Endothelial cell (in vitro differentiated cells): Measurements from ENCODE around the gene CELA3B. TPM values are rescaled to one million over a fixed set of nuclear protein-coding genes. Genes with fewer than 3 reads are reported as not detected.
"Not testable (repeated sequence)": the region's sequence is repeated elsewhere in the genome, so short reads cannot be mapped to it uniquely, and the experiment has no call there.

Experiments used
- DNase-seq: peaks from one replicate; pipeline ENCODE4 v3.0.0; 2021; ENCODE audit warnings: low spot score
- H3K27ac Mint-ChIP-seq: one replicate; pipeline ENCODE4 v1.8.0; 2021; ENCODE audit warnings: mixed read lengths, inconsistent platforms; ENCODE audit not compliant: unreplicated experiment
- H3K27me3 Mint-ChIP-seq: one replicate; pipeline ENCODE4 v1.8.0; 2021; ENCODE audit warnings: mild to moderate bottlenecking, moderate library complexity, mixed read lengths, inconsistent platforms; ENCODE audit not compliant: unreplicated experiment
- H3K36me3 Mint-ChIP-seq: one replicate; pipeline ENCODE4 v1.8.0; 2021; ENCODE audit warnings: mild to moderate bottlenecking, low read depth, mixed read lengths, inconsistent platforms; ENCODE audit not compliant: unreplicated experiment
- H3K4me1 Mint-ChIP-seq: one replicate; pipeline ENCODE4 v1.8.0; 2021; ENCODE audit warnings: mild to moderate bottlenecking, mixed read lengths, inconsistent platforms; ENCODE audit not compliant: unreplicated experiment
- H3K4me3 Mint-ChIP-seq: one replicate; pipeline ENCODE4 v1.8.0; 2021; ENCODE audit warnings: mild to moderate bottlenecking, mixed read lengths, inconsistent platforms; ENCODE audit not compliant: unreplicated experiment
- H3K9me3 Mint-ChIP-seq: one replicate; pipeline ENCODE4 v1.8.0; 2021; ENCODE audit warnings: mixed read lengths, inconsistent platforms; ENCODE audit not compliant: unreplicated experiment
- total RNA-seq: library from RNA; stranded (reverse); fragmentation: NEBNext Ultra II Directional; extraction: Animal tissue kit (Norgen Biotek cat#: 25700); gene quantifications from one replicate; pipeline ENCODE4 v1.2.1, GENCODE V29; 2021; ENCODE audit not compliant: unreplicated experiment
- TF ChIP-seq, protein P1 (sequence below): fragments of 200-600 bp; sonication (generic); IDR thresholded peaks from one replicate; pipeline ENCODE4 v1.5.0; 2021; ENCODE audit warnings: antibody characterized with exemption; ENCODE audit not compliant: unreplicated experiment

The CELA3B gene
- total RNA-seq, 1 donor from 2014 or later = not detected

DNA sequence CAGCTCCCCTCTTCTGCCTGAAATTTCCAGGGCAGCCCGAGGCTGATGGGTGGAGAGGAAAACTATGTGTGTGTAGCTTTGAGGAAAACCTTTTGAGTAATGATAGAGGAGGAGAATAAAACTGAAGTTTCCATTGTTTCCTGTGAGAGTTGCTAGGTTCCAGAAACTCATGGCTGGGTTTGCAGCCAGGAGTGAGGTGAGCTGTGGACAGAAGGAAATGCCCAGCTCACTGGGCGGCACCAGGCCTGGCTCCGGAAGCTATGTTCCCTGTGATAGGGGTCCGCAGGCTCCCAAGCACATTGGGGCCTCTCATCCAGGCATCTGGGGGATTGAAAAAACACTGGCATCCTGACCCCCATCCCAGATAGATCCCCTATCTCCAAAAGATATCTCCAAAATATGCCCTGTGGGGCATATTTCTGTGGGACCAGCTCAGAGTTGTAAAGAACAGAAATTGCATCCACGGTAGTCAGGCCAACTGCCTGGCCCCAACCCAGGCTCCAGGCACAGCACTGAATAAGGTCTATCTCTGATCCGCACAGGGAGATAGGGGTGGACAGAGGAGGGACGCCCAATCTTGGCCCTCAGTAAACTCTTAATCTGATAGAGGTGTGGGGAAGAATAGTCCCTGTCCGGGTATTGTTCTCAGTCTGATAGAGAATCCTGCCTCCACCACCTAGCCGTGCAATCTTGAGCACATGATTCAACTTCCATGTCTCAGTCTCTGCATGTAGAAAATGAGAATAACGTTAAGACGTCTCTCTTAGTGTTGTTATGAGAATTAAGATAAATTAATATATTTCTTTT lies 37.9 kb upstream of the CELA3B start:
- Mint-ChIP-seq H3K9me3 (no peaks in the 10 kb centered on the region), H3K4me3 (peak overlapping the region; percentile 83), H3K36me3 (peaks cover 14% of the 10 kb centered on the region), H3K27me3 (peaks cover 10% of the 10 kb centered on the region), H3K27ac (peak overlapping the region; percentile 95), H3K4me1 (peaks cover 63% of the 10 kb centered on the region)
- TF ChIP-seq, protein P1, sequence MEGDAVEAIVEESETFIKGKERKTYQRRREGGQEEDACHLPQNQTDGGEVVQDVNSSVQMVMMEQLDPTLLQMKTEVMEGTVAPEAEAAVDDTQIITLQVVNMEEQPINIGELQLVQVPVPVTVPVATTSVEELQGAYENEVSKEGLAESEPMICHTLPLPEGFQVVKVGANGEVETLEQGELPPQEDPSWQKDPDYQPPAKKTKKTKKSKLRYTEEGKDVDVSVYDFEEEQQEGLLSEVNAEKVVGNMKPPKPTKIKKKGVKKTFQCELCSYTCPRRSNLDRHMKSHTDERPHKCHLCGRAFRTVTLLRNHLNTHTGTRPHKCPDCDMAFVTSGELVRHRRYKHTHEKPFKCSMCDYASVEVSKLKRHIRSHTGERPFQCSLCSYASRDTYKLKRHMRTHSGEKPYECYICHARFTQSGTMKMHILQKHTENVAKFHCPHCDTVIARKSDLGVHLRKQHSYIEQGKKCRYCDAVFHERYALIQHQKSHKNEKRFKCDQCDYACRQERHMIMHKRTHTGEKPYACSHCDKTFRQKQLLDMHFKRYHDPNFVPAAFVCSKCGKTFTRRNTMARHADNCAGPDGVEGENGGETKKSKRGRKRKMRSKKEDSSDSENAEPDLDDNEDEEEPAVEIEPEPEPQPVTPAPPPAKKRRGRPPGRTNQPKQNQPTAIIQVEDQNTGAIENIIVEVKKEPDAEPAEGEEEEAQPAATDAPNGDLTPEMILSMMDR = no peak
- no peak for DNase-seq

DNA sequence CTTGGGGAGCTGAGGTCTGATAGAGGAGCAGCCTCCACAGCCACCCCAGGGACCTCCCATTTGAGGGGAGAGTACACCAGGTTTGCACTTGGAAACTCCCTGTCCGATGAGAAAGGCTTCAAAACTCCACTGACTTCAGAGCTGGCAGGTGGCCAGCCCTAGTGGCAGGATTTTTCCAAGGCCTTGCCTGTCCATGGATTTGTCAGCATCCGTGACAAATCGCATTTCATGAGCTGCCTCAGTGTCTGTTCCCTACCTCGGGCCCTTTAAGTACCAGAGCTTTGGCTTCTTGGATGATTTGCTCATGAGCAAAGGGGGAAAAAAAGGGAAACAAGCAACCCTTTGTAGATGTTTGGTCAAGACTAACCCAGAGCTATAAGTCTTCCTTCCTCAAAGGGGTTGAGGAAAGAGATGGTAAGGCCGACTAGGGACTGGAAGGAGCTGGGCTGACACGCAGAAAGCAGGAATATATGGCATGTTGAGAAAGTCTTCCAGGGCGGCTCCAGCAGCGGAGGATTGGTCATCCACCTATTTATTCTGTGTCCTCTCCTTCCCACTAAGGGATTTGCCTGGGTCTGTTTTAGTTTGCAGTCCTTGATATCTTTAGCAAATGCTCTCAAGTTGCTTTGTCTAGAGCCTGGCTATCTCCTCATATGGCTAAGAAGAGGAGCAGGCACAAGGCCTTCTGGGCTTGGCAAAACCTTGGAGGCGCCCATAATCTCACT lies 37.0 kb upstream of the CELA3B start:
- H3K27ac Mint-ChIP-seq = no peak overlapping the region
- H3K4me1 Mint-ChIP-seq = peaks cover 67% of the 10 kb centered on the region
- H3K9me3 Mint-ChIP-seq = no peaks in the 10 kb centered on the region
- H3K4me3 Mint-ChIP-seq = no peak overlapping the region
- peaks cover 6% of the 10 kb centered on the region for H3K27me3 Mint-ChIP-seq
- H3K36me3 Mint-ChIP-seq = peaks cover 10% of the 10 kb centered on the region
- DNase-seq = no peak
- TF ChIP-seq, protein P1 = no peak

DNA sequence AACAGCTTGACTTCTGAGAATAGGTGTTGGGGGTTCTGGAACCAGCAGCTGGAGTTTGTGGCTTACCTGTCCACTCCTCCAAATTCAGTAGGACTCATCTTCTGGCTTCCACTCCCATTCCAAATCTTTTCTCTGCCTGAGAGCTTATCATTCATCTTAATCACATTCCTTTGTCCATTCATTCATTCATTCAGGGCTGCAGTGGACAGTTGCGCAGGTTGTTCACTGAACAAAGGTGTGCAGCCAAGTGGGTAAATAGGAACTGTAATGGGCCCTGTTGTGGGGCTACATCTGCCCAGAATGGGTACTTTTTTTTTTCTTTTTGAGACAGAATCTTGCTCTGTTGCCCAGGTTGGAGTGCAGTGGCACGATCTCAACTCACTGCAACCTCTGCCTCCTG lies 36.3 kb upstream of the CELA3B start:
- Mint-ChIP-seq H3K27me3 (peaks cover 6% of the 10 kb centered on the region), H3K4me1 (peaks cover 63% of the 10 kb centered on the region), H3K4me3 (no peak overlapping the region), H3K36me3 (peaks cover 7% of the 10 kb centered on the region), H3K9me3 (no peaks in the 10 kb centered on the region), H3K27ac (no peak overlapping the region)
- DNase-seq = no peak
- TF ChIP-seq, protein P1 = no peak

DNA sequence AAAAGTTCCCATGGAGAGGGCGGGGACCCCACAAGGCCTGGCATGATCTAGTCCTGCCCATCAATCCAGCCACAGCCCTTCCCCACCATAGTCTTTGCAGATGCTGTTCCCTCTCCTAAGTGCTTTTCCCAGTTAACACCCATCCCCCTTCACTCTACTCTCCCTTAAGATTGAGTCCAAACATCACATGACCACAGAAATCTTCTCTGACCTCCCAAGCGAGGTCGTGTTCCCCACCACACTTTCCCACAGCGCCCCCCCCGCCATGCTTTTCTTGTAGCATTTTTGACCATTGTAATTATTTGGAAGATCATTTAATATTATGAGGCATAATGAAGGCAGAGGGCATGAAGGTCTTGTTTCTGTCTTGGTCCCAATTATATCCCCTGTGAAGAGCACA lies 35.5 kb upstream of the CELA3B start:
- Mint-ChIP-seq H3K27ac (no peak overlapping the region), H3K9me3 (no peaks in the 10 kb centered on the region), H3K27me3 (peaks cover 6% of the 10 kb centered on the region), H3K4me1 (peaks cover 64% of the 10 kb centered on the region), H3K4me3 (no peak overlapping the region), H3K36me3 (peaks cover 5% of the 10 kb centered on the region)
- DNase-seq = no peak
- TF ChIP-seq, protein P1 = no peak

DNA sequence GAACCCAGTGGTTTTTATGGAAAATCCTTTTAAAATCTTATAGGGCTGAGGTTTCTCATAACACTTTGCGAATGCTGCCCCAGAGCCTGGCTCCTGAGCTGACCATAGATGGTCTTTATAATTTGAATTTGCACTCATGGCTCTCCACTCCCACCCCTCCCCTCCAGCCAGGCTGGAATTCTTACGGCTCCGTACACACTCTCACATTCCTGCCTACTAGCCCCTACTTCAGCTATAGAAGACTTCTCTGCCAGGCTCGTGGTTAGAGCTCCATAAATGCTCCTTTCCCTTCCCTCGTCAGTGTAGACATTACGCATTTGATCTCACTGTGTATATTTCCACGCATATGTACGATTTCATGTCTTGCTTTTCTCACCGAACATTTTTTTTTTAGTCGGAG lies 34.4 kb upstream of the CELA3B start:
- H3K9me3 Mint-ChIP-seq = no peaks in the 10 kb centered on the region
- peak overlapping the region; percentile 76 for H3K27ac Mint-ChIP-seq
- TF ChIP-seq, protein P1 = no peak
- no peak for DNase-seq
- peaks cover 73% of the 10 kb centered on the region for H3K4me1 Mint-ChIP-seq
- H3K4me3 Mint-ChIP-seq = no peak overlapping the region
- peaks cover 6% of the 10 kb centered on the region for H3K27me3 Mint-ChIP-seq
- H3K36me3 Mint-ChIP-seq = peaks cover 5% of the 10 kb centered on the region

DNA sequence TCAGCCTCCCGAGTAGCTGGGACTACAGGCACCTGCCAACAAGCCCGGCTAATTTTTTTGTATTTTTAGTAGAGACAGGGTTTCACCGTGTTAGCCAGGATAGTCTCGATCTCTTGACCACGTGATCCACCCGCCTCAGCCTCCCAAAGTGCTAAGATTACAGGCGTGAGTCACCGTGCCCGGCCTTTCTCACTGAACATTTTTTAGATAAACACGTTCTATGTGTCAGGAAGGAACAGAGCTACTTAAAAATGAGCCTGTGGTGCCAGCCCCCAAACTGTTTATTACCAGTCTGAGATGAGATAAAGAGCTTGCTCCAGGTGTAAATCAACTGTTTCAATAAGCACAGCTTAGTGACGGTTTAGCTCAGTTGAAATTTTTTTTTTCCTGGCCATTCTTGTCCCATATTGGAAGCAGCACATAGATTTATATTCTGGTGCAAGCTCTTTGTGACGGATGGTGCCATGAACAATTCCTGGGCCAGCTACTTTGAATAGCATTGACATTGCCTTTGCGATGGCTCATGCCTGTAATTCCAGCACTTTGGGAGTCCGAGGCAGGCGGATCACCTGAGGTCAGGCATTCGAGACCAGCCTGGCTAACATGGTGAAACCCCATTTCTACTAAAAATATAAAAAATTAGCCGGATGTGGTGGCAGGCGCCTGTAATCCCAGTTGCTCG lies 33.7 kb upstream of the CELA3B start:
- not testable (repeated sequence) for H3K4me3 Mint-ChIP-seq, DNase-seq, H3K27me3 Mint-ChIP-seq, H3K36me3 Mint-ChIP-seq, H3K9me3 Mint-ChIP-seq
- H3K27ac Mint-ChIP-seq = peak overlapping the region; percentile 76
- peaks cover 69% of the 10 kb centered on the region for H3K4me1 Mint-ChIP-seq
